RWPE1 (cell line): Measurements from ENCODE around the gene FKRP.

Experiments
- CTCF ChIA-PET: fragments of 350-600 bp; sonication (Branson Sonifier 250); formaldehyde crosslinking; extraction: SDS; loops from one replicate; lab custom pipeline; 2021; lab: Yijun Ruan, JAX
- POLR2A ChIA-PET: fragments of 400-600 bp; formaldehyde crosslinking; extraction: SDS; loops from one replicate; lab custom pipeline; 2020; ENCODE audit warnings: antibody characterized with exemption; ENCODE audit not compliant: low non-redundant PET; lab: Yijun Ruan, JAX
- DNase-seq: peaks from one replicate; pipeline ENCODE4 v3.0.0; 2012; ENCODE audit warnings: low spot score
- H3K27ac ChIP-seq: fragments of 450-650 bp; 2 replicates; pipeline ENCODE4 v1.5.1; 2017
- TF ChIP-seq, protein P1 (sequence below): fragments of 450-650 bp; conservative IDR thresholded peaks from 2 replicates; pipeline ENCODE4 v1.5.1; 2017; ENCODE audit warnings: low read depth, mild to moderate bottlenecking

FKRP gene

DNA sequence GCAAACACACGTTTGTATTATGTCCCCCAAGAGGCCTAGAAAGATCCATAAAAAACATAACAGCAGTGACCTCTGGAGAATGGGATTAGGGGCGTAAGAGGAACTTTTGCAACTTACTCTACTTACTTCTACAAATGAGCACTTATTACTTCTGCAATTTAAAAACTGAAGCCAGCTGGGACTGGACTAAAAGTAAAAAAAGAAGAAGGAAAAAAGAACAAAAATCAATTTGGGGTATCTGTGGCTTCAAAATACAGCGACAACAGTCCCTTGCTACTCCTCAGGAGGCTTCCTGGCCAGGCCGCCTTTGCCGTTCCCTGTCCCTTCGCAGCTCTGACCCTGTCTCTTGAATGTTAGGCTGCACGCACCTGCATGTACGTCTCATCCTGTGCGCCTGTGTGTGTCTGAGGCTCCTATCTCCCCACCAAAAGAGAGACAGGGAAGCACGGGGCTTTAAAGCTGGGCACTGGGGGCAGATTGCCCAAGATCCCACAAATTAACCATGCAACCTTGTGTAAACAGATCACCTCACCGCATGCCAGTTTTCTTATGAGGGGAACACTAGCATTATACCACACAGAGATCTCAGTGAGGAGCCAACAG lies 12.1 kb upstream of the FKRP start:
- TF ChIP-seq, protein P1, sequence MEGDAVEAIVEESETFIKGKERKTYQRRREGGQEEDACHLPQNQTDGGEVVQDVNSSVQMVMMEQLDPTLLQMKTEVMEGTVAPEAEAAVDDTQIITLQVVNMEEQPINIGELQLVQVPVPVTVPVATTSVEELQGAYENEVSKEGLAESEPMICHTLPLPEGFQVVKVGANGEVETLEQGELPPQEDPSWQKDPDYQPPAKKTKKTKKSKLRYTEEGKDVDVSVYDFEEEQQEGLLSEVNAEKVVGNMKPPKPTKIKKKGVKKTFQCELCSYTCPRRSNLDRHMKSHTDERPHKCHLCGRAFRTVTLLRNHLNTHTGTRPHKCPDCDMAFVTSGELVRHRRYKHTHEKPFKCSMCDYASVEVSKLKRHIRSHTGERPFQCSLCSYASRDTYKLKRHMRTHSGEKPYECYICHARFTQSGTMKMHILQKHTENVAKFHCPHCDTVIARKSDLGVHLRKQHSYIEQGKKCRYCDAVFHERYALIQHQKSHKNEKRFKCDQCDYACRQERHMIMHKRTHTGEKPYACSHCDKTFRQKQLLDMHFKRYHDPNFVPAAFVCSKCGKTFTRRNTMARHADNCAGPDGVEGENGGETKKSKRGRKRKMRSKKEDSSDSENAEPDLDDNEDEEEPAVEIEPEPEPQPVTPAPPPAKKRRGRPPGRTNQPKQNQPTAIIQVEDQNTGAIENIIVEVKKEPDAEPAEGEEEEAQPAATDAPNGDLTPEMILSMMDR, result no peak
- DNase-seq, result no peak
- POLR2A ChIA-PET, result no interaction called here
- CTCF ChIA-PET, result interaction anchor here (0.6 kb wide), 1 partner anchor 12 kb away, joined by 5 read pairs; the partner anchor contains the start of gene FKRP
- no peak overlapping the region for H3K27ac ChIP-seq

GRCh38 chr19:46736531-46737297 lies 9.1 kb upstream of the FKRP start:
- no peak for DNase-seq
- TF ChIP-seq, protein P1, result no peak
- H3K27ac ChIP-seq, result 0 out of 2 replicates have a peak overlapping the region, but pooled peaks have one; percentile 19
- CTCF ChIA-PET, result no interaction called here
- POLR2A ChIA-PET, result no interaction called here

GRCh38 chr19:46737298-46737654 lies 8.6 kb upstream of the FKRP start:
- H3K27ac ChIP-seq, result 0 out of 2 replicates have a peak overlapping the region, but pooled peaks have one; percentile 19
- CTCF ChIA-PET, result no interaction called here
- no peak for DNase-seq
- POLR2A ChIA-PET, result no interaction called here
- TF ChIP-seq, protein P1, result no peak

GRCh38 chr19:46737761-46738171 lies 8.1 kb upstream of the FKRP start:
- DNase-seq, result no peak
- TF ChIP-seq, protein P1, result no peak
- ChIA-PET CTCF (no interaction called here), POLR2A (no interaction called here)
- peak overlapping the region; percentile 19; the same call in 1 of the 2 replicates for H3K27ac ChIP-seq

- peak overlapping the region; percentile 7 for H3K27ac ChIP-seq
- POLR2A ChIA-PET, result no interaction called here
- CTCF ChIA-PET, result interaction anchor here (0.6 kb wide), 1 partner anchor 12 kb away, joined by 3 read pairs; no protein-coding TSS in a partner anchor
- DNase-seq, result no peak
- TF ChIP-seq, protein P1, result no peak
Observed at GRCh38 chr19:46739290-46739771, 6.5 kb upstream of the FKRP start.

DNA sequence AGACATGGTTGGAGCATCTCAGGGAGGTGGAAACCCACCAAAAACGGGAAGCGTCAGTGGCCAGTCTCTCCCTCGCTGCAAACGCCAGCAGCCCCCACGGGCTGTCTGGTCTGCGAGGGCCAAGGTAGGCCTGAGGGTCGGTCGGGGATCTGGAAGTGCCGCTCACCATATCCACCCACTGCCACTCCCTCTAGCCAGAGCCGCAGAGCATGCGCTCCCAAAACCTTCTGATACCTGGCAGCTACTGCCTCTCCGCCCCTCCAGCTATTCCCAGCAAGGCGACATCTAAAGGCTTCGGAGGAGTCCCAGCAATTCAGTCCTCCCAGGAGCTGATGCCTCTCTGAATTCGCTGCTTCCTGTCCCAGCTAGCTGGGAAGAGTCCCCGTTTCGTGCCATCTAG lies 4.4 kb upstream of the FKRP start:
- H3K27ac ChIP-seq, result peak overlapping the region; percentile 24
- DNase-seq, result no peak
- ChIA-PET POLR2A (no interaction called here), CTCF (interaction anchor here (0.8 kb wide), 1 partner anchor 9 kb away, joined by 6 read pairs; no protein-coding TSS in a partner anchor)
- TF ChIP-seq, protein P1, result no peak
